Ascending aorta (tissue), 2 donors: ENCODE data around the gene ZBTB4. TPM values are rescaled to one million over a fixed set of nuclear protein-coding genes. Genes with fewer than 3 reads are reported as not detected.

Source experiments
- DNase-seq, 2 donors: peaks; one replicate each; pipeline ENCODE4 v3.0.0-alpha.2; 2019; ENCODE audit warnings: low spot score in 2 of 2
- H3K27ac ChIP-seq, 2 donors: fragments of 200-600 bp; sonication (generic); one replicate each; pipeline ENCODE4 v1.5.1; 2016 to 2017; ENCODE audit warnings: mild to moderate bottlenecking in 1 of 2
- H3K27me3 ChIP-seq: fragments of 200-600 bp; sonication (generic); one replicate; pipeline ENCODE4 v1.5.1; 2017
- H3K36me3 ChIP-seq, 2 donors: fragments of 200-600 bp; sonication (generic); one replicate each; pipeline ENCODE4 v1.5.1; 2016
- H3K4me1 ChIP-seq, 2 donors: fragments of 200-600 bp; sonication (generic); one replicate each; pipeline ENCODE4 v1.5.1; 2016 to 2017; ENCODE audit warnings: mild to moderate bottlenecking in 1 of 2
- H3K4me3 ChIP-seq, 2 donors: fragments of 200-600 bp; sonication (generic); one replicate each; pipeline ENCODE4 v1.5.1; 2016 to 2017; ENCODE audit warnings: mild to moderate bottlenecking in 1 of 2
- H3K9me3 ChIP-seq, 2 donors: fragments of 200-600 bp; sonication (generic); one replicate each; pipeline ENCODE4 v1.5.1; 2016
- intact Hi-C: fragments of 100-400 bp; cut with DNase I; formaldehyde crosslinking; loops from one replicate; pipeline ENCODE4 v1.15.1; 2023
- total RNA-seq: library from RNA; depleted of rRNA; stranded (reverse); fragments of >200 nt; gene quantifications from one replicate; pipeline ENCODE4 v1.1.0, GENCODE V29; 2016
- TF ChIP-seq, protein P1 (sequence below), 3 experiments: fragments of 200-600 bp in 2 of 3; fragments of 450-650 bp in 1 of 3; sonication (generic) in 2 of 3; IDR thresholded peaks; one replicate each; pipeline ENCODE4 v1.5.1; 2016 to 2019; ENCODE audit warnings: antibody characterized with exemption in 3 of 3, mild to moderate bottlenecking in 1 of 3, moderate library complexity in 1 of 3

The ZBTB4 gene
- total RNA-seq, 1 donor from 2014 or later: 67.9 TPM

GRCh38 chr17:7513850-7514419 is 34.5 kb upstream of the ZBTB4 start:
- Histone ChIP-seq H3K4me1 (no peaks in the 10 kb centered on the region), H3K27me3 (no peaks in the 10 kb centered on the region), H3K9me3 (no peaks in the 10 kb centered on the region), H3K36me3 (peaks cover 53 to 56% of the 10 kb centered on the region in 2 donors), H3K27ac (no peak overlapping the region), H3K4me3 (no peak overlapping the region)
- TF ChIP-seq, protein P1, sequence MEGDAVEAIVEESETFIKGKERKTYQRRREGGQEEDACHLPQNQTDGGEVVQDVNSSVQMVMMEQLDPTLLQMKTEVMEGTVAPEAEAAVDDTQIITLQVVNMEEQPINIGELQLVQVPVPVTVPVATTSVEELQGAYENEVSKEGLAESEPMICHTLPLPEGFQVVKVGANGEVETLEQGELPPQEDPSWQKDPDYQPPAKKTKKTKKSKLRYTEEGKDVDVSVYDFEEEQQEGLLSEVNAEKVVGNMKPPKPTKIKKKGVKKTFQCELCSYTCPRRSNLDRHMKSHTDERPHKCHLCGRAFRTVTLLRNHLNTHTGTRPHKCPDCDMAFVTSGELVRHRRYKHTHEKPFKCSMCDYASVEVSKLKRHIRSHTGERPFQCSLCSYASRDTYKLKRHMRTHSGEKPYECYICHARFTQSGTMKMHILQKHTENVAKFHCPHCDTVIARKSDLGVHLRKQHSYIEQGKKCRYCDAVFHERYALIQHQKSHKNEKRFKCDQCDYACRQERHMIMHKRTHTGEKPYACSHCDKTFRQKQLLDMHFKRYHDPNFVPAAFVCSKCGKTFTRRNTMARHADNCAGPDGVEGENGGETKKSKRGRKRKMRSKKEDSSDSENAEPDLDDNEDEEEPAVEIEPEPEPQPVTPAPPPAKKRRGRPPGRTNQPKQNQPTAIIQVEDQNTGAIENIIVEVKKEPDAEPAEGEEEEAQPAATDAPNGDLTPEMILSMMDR (IDR thresholded peaks at IDR 0.05): no peak
- intact Hi-C loops: loop anchor here (1.0 to 2.0 kb wide), 2 partner anchors 47 to 75 kb away; partner anchors contain the start of gene SENP3
- no peak for DNase-seq

DNA sequence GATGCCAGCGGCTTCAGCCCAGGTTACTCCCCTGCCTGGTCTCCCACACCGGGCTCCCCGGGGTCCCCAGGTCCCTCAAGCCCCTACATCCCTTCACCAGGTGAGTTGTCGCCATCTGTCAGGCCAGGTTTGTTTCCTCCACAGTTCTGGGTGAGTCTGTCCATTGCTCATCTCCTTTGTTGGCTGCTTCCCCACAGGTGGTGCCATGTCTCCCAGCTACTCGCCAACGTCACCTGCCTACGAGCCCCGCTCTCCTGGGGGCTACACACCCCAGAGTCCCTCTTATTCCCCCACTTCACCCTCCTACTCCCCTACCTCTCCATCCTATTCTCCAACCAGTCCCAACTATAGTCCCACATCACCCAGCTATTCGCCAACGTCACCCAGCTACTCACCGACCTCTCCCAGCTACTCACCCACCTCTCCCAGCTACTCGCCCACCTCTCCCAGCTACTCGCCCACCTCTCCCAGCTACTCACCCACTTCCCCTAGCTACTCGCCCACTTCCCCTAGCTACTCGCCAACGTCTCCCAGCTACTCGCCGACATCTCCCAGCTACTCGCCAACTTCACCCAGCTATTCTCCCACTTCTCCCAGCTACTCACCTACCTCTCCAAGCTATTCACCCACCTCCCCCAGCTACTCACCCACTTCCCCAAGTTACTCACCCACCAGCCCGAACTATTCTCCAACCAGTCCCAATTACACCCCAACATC is 33.6 kb upstream of the ZBTB4 start:
- TF ChIP-seq, protein P1 (IDR thresholded peaks at IDR 0.05): no peak
- no peak overlapping the region for H3K27ac ChIP-seq
- no peaks in the 10 kb centered on the region for H3K27me3 ChIP-seq
- DNase-seq: no peak
- no peaks in the 10 kb centered on the region for H3K9me3 ChIP-seq
- no peak overlapping the region for H3K4me3 ChIP-seq
- intact Hi-C loops: no loop called here
- no peaks in the 10 kb centered on the region for H3K4me1 ChIP-seq
- peaks cover 63 to 65% of the 10 kb centered on the region in 2 donors for H3K36me3 ChIP-seq

DNA sequence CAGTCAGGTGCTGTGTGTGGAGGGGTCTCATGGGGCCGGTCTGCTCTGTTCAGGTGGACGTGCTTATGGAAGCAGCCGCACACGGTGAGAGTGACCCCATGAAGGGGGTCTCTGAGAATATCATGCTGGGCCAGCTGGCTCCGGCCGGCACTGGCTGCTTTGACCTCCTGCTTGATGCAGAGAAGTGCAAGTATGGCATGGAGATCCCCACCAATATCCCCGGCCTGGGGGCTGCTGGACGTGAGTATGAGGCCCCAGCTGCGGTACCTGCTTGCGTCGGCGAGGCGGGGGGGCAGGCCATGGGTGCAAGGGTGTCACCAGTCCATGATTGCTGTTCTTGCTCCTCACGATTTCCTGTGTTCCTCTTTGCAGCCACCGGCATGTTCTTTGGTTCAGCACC is 32.7 kb upstream of the ZBTB4 start:
- Histone ChIP-seq H3K27me3 (no peaks in the 10 kb centered on the region), H3K4me1 (no peaks in the 10 kb centered on the region), H3K27ac (no peak overlapping the region), H3K36me3 (peaks cover 70 to 71% of the 10 kb centered on the region in 2 donors), H3K9me3 (no peaks in the 10 kb centered on the region), H3K4me3 (no peak overlapping the region)
- intact Hi-C loops: no loop called here
- TF ChIP-seq, protein P1 (IDR thresholded peaks at IDR 0.05): no peak
- DNase-seq: no peak

DNA sequence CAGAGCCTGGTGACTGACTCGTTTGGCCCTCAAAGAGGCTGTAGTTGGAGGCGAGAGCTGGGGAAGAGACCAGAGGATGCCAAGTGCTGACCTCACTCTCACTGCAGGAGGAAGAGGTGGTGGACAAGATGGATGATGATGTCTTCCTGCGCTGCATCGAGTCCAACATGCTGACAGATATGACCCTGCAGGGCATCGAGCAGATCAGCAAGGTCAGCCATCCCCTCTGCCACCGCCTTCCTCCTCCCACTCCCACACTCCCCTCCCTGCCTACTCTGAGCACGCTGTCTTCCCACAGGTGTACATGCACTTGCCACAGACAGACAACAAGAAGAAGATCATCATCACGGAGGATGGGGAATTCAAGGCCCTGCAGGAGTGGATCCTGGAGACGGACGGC is 31.7 kb upstream of the ZBTB4 start:
- H3K27ac ChIP-seq: no peak overlapping the region
- H3K27me3 ChIP-seq: no peaks in the 10 kb centered on the region
- H3K4me3 ChIP-seq: no peak overlapping the region
- H3K36me3 ChIP-seq: peaks cover 79 to 81% of the 10 kb centered on the region in 2 donors
- H3K4me1 ChIP-seq: no peaks in the 10 kb centered on the region
- no peaks in the 10 kb centered on the region for H3K9me3 ChIP-seq
- TF ChIP-seq, protein P1 (IDR thresholded peaks at IDR 0.05): no peak
- no peak for DNase-seq
- intact Hi-C loops: no loop called here

DNA sequence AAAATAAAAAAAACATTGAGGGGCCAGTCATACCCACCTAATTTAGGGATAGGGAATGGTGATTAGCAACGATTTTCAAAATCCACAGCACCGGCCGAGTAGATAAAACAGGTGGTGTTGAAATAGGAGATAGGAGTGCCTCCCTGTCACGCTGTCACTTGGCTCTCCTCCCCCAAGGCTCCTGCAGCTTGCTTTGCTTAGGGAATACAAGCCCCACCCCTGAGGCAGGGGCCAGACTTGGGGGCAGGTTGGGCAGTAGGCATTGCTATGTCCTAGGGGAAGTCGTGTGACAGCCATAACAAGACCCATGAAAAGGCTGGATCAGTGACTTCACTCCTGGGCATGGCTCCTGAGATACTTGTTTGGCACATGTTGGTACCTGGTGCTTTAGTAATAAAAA is 30.5 kb upstream of the ZBTB4 start:
- TF ChIP-seq, protein P1 (IDR thresholded peaks at IDR 0.05): no peak
- no peaks in the 10 kb centered on the region for H3K9me3 ChIP-seq
- no peak overlapping the region for H3K27ac ChIP-seq
- no peaks in the 10 kb centered on the region for H3K4me1 ChIP-seq
- no peak for DNase-seq
- intact Hi-C loops: no loop called here
- peaks cover 90 to 93% of the 10 kb centered on the region in 2 donors for H3K36me3 ChIP-seq
- no peaks in the 10 kb centered on the region for H3K27me3 ChIP-seq
- no peak overlapping the region for H3K4me3 ChIP-seq
